Choroid plexus epithelial cell (primary cell): ENCODE measurements around the gene ALPI.
"Not testable (repeated sequence)": the region's sequence is repeated elsewhere in the genome, so short reads cannot be mapped to it uniquely, and the experiment has no call there.

Experiments used
- DNase-seq: peaks from one replicate; pipeline ENCODE4 v3.0.0-alpha.2; 2010; ENCODE audit warnings: low read depth
- H3K4me3 ChIP-seq: 2 replicates; pipeline ENCODE4 v1.5.1; 2011; ENCODE audit warnings: low read depth, mild to moderate bottlenecking, control low read depth, low read length, moderate library complexity
- CTCF ChIP-seq: conservative IDR thresholded peaks from 2 replicates; pipeline ENCODE4 v1.5.1; 2011; ENCODE audit warnings: low read depth, mild to moderate bottlenecking, control low read depth, inconsistent platforms, low read length, moderate library complexity

The ALPI gene

GRCh38 chr2:232436381-232437194, 19.4 kb upstream of the ALPI start:
- TF ChIP-seq CTCF: no peak
- DNase-seq: no peak
- H3K4me3 ChIP-seq: no peak overlapping the region

GRCh38 chr2:232437195-232437571, 18.8 kb upstream of the ALPI start:
- H3K4me3 ChIP-seq: no peak overlapping the region
- TF ChIP-seq CTCF: no peak
- DNase-seq: no peak

- TF ChIP-seq CTCF: no peak
These were observed 17.9 kb upstream of the ALPI start for GRCh38 chr2:232438091-232438490.

GRCh38 chr2:232438951-232439757, 16.8 kb upstream of the ALPI start:
- DNase-seq: no peak
- TF ChIP-seq CTCF: no peak
- no peak overlapping the region for H3K4me3 ChIP-seq

More at GRCh38 chr2:232438091-232438490, 17.9 kb upstream of the ALPI start:
- no peak for DNase-seq
- no peak overlapping the region for H3K4me3 ChIP-seq

- peak; percentile 20 for TF ChIP-seq CTCF
- DNase-seq: no peak
- no peak overlapping the region for H3K4me3 ChIP-seq
These were observed 16.2 kb upstream of the ALPI start for GRCh38 chr2:232439758-232440135.

GRCh38 chr2:232440220-232441018, 15.5 kb upstream of the ALPI start:
- TF ChIP-seq CTCF: peak; percentile 85
- DNase-seq: peak; percentile 73
- H3K4me3 ChIP-seq: not testable (repeated sequence)
